Spleen (tissue), 7 donors: Measurements from ENCODE around the gene KCNE3.

Source experiments
- CTCF ChIP-seq, 11 experiments: fragments of 200-600 bp in 7 of 11; fragments of 450-650 bp in 4 of 11; sonication (generic) in 4 of 11; IDR thresholded peaks in 8 of 11; conservative IDR thresholded peaks in 3 of 11; 1 replicate in 7 of 11; 2 replicates in 4 of 11; pipeline versions ENCODE4 v1.4.0 to v1.8.0; 2016 to 2021; ENCODE audit warnings: antibody characterized with exemption in 11 of 11, inconsistent platforms in 4 of 11, mild to moderate bottlenecking in 1 of 11
- POLR2A ChIP-seq, 3 donors: fragments of 450-650 bp; IDR thresholded peaks; one replicate each; pipeline ENCODE4 v1.5.1; 2017; ENCODE audit warnings: antibody characterized with exemption in 3 of 3, mild to moderate bottlenecking in 1 of 3
- POLR2AphosphoS5 ChIP-seq, 3 donors: sonication (generic); formaldehyde crosslinking; IDR thresholded peaks; one replicate each; pipeline ENCODE4 v1.5.1; 2017; ENCODE audit warnings: antibody characterized with exemption in 3 of 3
- donor health status: DM: no; HTN: no; CAD: no; lungs with moderate emphysema.
- donor health status: DM: no; HTN: no; CAD: no.
- donor health status: DM: no; HTN: no; CAD: no.

DNA sequence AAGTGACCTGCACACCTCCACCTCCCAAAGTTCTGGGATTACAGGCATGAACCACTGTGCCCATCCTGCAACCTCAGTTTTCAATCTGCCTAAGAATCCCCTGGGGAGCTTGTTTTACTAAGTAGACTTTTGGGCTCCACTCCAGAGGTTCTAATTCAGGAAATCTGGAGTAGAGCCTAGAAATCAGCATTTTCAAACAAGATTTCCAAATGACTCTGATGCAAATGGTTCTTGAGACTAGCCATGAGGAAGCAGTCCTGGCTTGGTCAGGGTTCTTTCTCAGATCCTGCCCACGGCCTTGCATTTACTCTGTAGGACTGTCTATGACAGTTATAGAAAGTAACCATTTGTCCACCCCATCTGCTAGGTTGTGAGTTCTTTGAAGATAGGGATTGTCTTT lies 1.6 kb upstream of the KCNE3 start:
- no peak for TF ChIP-seq CTCF (IDR thresholded peaks at IDR 0.05 in 8 of 11, conservative IDR thresholded peaks at IDR 0.05 in 3 of 11)
- TF ChIP-seq POLR2A (IDR thresholded peaks at IDR 0.05) = no peak
- TF ChIP-seq POLR2AphosphoS5 (IDR thresholded peaks at IDR 0.05) = no peak
